ENCODE results near the gene SCYGR8. TPM values are rescaled to one million over a fixed set of nuclear protein-coding genes. Genes with fewer than 3 reads are reported as not detected.

The SCYGR8 gene
- total RNA-seq, 1 donor from 2014 or later: not detected

Other genes with a start within 250 kb of the SCYGR8 start
- not detected in 2 replicates for gene SCYGR2, start 147.0 kb upstream of the SCYGR8 start, total RNA-seq
- not detected in 2 replicates for gene SCYGR3, start 131.1 kb upstream of the SCYGR8 start, total RNA-seq
- gene SCYGR4, start 128.4 kb upstream of the SCYGR8 start, total RNA-seq: not detected in 2 replicates
- not detected in 2 replicates for gene SCYGR5, start 79.1 kb upstream of the SCYGR8 start, total RNA-seq
- under 0.01 and 0.13 TPM in 2 replicates for gene SLC19A3, start 27.9 kb upstream of the SCYGR8 start, total RNA-seq
- gene SCYGR6, start 21.1 kb upstream of the SCYGR8 start, total RNA-seq: not detected in 2 replicates
- not detected in 2 replicates for gene SCYGR7, start 17.6 kb upstream of the SCYGR8 start, total RNA-seq
- gene CCL20, start 67.9 kb downstream of the SCYGR8 start, total RNA-seq: 0.89 and 3.3 TPM in 2 replicates
- not detected in 2 replicates for gene DAW1, start 125.7 kb downstream of the SCYGR8 start, total RNA-seq